ENCODE data around the gene ANP32D.
"Not testable (repeated sequence)": the region's sequence is repeated elsewhere in the genome, so short reads cannot be mapped to it uniquely, and the experiment has no call there.

GRCh38 chr12:48489456-48489855, 17.1 kb downstream of the ANP32D start:
- TF ChIP-seq, protein P1, sequence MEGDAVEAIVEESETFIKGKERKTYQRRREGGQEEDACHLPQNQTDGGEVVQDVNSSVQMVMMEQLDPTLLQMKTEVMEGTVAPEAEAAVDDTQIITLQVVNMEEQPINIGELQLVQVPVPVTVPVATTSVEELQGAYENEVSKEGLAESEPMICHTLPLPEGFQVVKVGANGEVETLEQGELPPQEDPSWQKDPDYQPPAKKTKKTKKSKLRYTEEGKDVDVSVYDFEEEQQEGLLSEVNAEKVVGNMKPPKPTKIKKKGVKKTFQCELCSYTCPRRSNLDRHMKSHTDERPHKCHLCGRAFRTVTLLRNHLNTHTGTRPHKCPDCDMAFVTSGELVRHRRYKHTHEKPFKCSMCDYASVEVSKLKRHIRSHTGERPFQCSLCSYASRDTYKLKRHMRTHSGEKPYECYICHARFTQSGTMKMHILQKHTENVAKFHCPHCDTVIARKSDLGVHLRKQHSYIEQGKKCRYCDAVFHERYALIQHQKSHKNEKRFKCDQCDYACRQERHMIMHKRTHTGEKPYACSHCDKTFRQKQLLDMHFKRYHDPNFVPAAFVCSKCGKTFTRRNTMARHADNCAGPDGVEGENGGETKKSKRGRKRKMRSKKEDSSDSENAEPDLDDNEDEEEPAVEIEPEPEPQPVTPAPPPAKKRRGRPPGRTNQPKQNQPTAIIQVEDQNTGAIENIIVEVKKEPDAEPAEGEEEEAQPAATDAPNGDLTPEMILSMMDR (IDR thresholded peaks at IDR 0.05): not testable (repeated sequence)
- TF ChIP-seq POLR2AphosphoS5, TCF7L2 (IDR thresholded peaks at IDR 0.05; ENCODE audit: low read depth, low read length): not testable (repeated sequence)
- TF ChIP-seq, protein P2, sequence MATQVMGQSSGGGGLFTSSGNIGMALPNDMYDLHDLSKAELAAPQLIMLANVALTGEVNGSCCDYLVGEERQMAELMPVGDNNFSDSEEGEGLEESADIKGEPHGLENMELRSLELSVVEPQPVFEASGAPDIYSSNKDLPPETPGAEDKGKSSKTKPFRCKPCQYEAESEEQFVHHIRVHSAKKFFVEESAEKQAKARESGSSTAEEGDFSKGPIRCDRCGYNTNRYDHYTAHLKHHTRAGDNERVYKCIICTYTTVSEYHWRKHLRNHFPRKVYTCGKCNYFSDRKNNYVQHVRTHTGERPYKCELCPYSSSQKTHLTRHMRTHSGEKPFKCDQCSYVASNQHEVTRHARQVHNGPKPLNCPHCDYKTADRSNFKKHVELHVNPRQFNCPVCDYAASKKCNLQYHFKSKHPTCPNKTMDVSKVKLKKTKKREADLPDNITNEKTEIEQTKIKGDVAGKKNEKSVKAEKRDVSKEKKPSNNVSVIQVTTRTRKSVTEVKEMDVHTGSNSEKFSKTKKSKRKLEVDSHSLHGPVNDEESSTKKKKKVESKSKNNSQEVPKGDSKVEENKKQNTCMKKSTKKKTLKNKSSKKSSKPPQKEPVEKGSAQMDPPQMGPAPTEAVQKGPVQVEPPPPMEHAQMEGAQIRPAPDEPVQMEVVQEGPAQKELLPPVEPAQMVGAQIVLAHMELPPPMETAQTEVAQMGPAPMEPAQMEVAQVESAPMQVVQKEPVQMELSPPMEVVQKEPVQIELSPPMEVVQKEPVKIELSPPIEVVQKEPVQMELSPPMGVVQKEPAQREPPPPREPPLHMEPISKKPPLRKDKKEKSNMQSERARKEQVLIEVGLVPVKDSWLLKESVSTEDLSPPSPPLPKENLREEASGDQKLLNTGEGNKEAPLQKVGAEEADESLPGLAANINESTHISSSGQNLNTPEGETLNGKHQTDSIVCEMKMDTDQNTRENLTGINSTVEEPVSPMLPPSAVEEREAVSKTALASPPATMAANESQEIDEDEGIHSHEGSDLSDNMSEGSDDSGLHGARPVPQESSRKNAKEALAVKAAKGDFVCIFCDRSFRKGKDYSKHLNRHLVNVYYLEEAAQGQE (IDR thresholded peaks at IDR 0.05; ENCODE audit: insufficient read depth in 1 of 2, low read depth in 2 of 2, low read length in 1 of 2): not testable (repeated sequence)

Data from Panc1 (cell line).